Cardiac fibroblast (primary cell): Measurements from ENCODE around the gene PRRG1.
A peak's percentile ranks its signal among the peaks of the same experiment; 100 is the strongest.
"Not testable (repeated sequence)": the region's sequence is repeated elsewhere in the genome, so short reads cannot be mapped to it uniquely, and the experiment has no call there.

Experiments
- DNase-seq, 2 donors: peaks; one replicate each; pipeline versions ENCODE4 v3.0.0 to v3.0.0-alpha.2; 2010; ENCODE audit warnings: low read depth in 2 of 2
- H3K4me3 ChIP-seq, 2 donors: replicated peaks in 1 of 2; 1 replicate in 1 of 2; 2 replicates in 1 of 2; pipeline ENCODE4 v1.5.1; 2011; ENCODE audit warnings: low read depth in 2 of 2, low read length in 2 of 2, mild to moderate bottlenecking in 2 of 2, moderate library complexity in 1 of 2
- CTCF ChIP-seq: IDR thresholded peaks from one replicate; pipeline ENCODE4 v1.5.1; 2011; ENCODE audit warnings: low read depth, mild to moderate bottlenecking, low read length, inconsistent platforms

The PRRG1 gene

GRCh38 chrX:37405956-37406355 lies 56.8 kb downstream of the PRRG1 start:
- peak; percentile 66 to 74 for DNase-seq
- TF ChIP-seq CTCF = no peak
- H3K4me3 ChIP-seq = no peak overlapping the region

- TF ChIP-seq CTCF = no peak
- no peak overlapping the region for H3K4me3 ChIP-seq
- DNase-seq = no peak
Observed at GRCh38 chrX:37407736-37408135, 58.6 kb downstream of the PRRG1 start.

- no peak for TF ChIP-seq CTCF
- H3K4me3 ChIP-seq = no peak overlapping the region
- no peak for DNase-seq
Observed at GRCh38 chrX:37409278-37409677, 60.1 kb downstream of the PRRG1 start.

- no peak overlapping the region for H3K4me3 ChIP-seq
- no peak for TF ChIP-seq CTCF
- DNase-seq = peak in 1 of 2 donors; percentile 39
Observed at GRCh38 chrX:37420185-37420584, 71.0 kb downstream of the PRRG1 start.

GRCh38 chrX:37420756-37421155 lies 71.6 kb downstream of the PRRG1 start:
- no peak overlapping the region for H3K4me3 ChIP-seq
- TF ChIP-seq CTCF = no peak
- no peak for DNase-seq

- TF ChIP-seq CTCF = no peak
- peak; percentile 24 to 51 for DNase-seq
- no peak overlapping the region for H3K4me3 ChIP-seq
Observed at GRCh38 chrX:37424000-37424429, 74.9 kb downstream of the PRRG1 start.

GRCh38 chrX:37425370-37425769 lies 76.2 kb downstream of the PRRG1 start:
- TF ChIP-seq CTCF = no peak
- peak in 1 of 2 donors; percentile 28 for DNase-seq
- H3K4me3 ChIP-seq = no peak overlapping the region

GRCh38 chrX:37428962-37429361 lies 79.8 kb downstream of the PRRG1 start:
- H3K4me3 ChIP-seq, DNase-seq: not testable (repeated sequence)
